Superior temporal gyrus (tissue), 1 donor: ENCODE measurements around the gene RAB6D.
"Not testable (repeated sequence)": the region's sequence is repeated elsewhere in the genome, so short reads cannot be mapped to it uniquely, and the experiment has no call there.

ENCODE experiments used
- DNase-seq: peaks from one replicate; pipeline ENCODE4 v3.0.0-alpha.2; 2016; ENCODE audit errors: extremely low spot score

RAB6D gene

DNA sequence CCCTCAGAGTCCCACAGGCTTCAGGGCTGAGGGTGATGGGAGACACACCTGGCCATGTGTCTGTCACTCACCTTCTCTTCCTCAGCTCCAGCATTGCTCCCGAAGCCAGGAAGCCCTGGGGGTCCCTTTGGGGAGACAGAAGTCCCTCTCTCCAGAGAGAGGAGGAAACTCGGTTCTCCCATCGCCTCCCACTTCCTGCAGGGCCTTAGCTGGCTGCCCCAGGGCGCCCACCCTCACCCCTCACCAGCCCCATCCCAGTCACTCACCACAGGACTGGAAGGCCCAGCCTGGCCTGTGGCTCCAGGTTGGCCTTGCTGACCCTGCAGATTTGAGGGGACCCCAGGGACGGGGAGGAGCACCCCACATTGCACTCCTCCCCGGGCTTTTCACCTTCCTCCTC lies 2.7 kb upstream of the RAB6D start:
- no peak for DNase-seq

DNA sequence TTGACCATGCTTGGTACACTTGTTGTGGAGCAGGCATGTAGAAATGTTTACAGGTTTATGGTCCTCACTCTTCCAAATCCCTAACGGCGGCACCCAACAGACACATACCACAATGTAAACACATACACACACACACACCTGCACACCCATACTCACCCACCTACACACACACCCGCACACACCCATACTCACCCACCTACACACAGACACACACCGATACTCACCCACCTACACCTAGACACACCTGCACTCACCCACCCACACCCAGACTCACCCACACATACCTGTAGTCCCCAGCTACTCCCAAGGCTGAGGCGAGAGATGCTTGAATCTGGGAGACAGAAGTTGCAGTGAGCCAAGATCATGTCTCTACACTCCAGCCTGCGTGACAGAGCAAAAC lies 1.5 kb upstream of the RAB6D start:
- DNase-seq = no peak

DNA sequence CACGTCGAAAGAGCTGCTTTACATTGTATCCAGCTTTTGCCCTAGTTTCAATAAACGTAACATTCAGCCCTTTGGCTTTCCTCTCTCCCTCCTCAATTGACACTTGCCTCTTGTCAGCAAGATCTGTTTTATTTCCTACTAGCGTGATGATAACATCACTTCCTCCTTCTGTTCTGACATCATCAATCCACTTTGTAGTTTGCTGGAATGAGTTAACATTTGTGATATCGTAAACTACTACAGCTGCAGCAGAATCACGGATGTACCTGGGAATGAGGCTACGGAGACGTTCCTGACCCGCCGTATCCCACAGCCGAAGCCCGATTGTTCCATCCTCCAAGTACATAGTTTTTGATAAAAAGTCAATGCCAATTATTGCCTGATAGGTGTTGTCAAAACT lies 755 bp downstream of the RAB6D start:
- peak; percentile 19 for DNase-seq

DNA sequence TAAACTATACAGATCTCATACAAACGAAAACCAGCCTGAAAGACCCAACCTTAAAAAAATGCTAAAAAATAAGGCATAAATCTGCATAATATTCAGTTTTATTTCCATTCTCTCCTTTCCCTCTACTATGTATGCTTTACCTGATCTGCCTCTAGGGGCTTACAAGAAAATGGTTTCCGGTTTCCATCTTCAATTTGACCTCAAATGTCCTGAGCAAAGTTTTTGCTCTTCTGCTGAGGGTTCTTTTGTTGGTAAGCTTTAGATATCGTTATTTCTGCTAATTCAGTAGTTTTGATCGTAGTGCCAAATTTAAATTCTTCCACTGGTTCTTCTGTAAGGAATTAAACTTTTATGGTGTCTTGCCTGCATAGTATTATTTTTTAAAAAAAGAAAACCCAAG lies 2.2 kb downstream of the RAB6D start:
- DNase-seq = not testable (repeated sequence)

DNA sequence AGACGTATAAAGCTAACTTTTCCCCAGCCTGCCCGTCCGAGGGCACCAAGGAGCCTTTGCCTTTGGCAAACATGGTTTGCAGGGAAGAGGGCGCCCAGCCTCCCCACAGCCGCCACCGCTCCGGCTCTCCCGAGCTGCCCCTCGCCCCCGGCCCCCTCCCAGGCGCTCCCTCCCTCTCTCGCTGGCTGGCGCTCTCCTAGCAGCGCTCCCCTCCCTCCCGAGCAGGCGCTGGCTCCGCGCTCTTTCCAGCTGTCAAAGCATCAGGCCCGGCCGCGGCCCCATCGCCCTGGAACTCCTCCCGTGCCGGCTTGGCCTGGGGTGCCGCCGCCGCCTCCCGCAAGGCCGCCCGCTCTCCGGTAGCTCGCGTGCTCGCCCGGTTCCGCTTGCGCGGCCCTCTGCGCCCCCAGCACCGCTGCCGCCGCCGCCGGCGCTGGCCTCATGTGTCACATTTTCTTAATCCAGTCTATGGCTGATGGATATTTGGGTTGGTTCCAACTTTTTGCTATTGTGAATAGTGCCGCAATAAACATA lies 10.7 kb downstream of the RAB6D start:
- not testable (repeated sequence) for DNase-seq

DNA sequence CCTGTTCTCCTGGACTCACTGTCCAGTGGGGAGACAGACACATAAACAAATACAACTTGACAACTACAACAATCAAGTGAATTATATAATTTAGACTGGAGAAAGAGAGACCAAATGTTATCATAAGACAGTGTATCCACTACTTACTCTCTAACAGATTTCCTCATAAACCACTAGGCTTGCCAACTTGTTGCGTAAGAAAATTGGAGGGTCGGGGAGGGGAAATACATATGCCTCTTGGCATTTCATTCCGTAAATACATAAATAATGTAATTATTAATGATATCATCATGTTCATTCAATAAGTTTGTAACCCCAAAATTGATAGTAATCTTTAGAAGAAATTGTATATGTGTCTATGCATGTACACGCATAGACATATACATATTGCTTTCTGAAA lies 14.9 kb downstream of the RAB6D start:
- no peak for DNase-seq

DNA sequence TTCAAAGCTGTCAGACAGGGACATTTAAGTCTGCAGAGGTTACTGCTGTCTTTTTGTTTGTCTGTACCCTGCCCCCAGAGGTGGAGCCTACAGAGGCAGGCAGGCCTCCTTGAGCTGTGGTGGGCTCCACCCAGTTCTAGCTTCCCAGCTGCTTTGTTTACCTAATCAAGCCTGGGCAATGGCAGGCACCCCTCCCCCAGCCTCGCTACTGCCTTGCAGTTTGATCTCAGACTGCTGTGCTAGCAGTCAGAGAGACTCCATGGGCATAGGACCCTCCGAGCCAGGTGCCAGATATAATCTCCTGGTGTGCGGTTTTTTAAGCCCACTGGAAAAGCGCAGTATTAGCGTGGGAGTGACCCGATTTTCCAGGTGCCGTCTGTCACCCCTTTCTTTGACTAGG lies 16.9 kb downstream of the RAB6D start:
- DNase-seq = not testable (repeated sequence)

DNA sequence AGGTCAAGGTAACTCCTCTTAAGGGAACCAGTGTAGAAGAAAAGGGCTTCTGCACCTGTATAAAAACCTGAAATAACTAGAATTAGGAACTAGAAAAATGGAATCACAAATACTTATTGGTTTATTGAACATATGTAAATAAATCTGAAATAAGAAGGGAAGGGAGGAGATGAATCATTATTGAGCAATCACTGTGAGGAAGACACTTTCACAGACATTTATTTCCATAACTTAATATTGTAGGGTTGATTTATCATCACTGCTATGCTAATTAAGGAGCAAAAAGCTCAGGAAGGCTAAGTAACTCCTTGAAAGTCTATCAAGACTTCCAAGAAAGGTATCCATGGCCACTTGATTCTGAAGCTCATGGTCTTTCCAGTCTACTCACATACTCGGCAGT lies 24.7 kb downstream of the RAB6D start:
- not testable (repeated sequence) for DNase-seq

DNA sequence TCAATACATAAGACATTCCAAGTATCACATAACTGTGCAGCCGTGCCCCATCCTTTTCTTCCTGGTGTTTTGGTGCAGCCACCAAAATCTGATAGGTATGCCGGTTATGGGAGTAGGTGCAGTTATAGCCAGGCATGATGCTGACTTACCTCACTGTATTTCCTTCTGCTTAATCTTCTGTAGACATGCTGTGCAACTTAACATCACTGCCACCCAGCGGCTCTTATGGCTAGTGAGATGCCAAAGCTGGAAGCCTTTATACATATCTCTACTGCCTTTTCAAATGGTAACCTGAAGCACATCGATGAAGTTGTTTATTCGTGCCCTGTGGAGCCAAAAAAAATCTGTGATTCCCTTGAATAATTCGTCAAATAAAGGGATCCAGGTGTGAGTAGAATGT lies 28.6 kb downstream of the RAB6D start:
- DNase-seq = peak; percentile 53

DNA sequence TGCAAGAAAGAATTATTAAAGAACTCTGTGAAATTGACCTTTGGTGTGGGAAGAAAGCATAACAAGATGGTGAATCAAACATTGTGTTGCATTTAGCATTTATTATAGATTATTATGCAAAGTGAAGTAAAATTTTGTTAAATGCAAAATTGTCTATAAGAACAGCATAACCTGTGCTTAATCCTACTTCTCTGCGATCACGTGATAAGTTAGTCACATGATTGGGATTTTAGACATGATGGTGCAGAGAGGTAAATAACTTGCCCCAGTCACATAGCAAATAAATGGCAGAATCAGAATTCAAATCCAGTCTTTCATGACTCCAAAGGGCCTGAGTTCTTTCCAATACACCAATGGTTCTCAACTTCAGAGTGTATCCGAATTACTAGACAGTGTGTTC lies 31.3 kb downstream of the RAB6D start:
- DNase-seq = not testable (repeated sequence)

DNA sequence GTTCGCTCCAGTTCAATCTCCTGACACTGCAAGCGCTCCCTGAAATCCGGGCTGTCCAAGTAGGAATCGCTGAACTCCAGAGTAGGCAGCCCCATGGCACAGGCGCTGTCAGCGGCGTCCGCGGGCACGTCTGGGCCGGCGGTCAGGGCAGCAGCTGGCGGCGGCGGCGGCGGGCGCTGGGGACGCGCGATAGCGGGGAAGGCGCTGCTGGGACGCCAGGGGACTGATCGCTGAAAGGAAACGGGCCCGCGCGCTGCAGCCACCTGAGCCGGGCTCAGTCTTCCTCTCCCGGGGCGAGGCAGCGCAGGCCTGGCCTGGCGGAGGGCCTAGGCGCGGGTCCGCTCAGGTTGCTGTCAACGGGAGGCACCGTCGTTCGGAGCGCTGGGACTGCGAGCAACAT lies 33.0 kb downstream of the RAB6D start:
- not testable (repeated sequence) for DNase-seq

DNA sequence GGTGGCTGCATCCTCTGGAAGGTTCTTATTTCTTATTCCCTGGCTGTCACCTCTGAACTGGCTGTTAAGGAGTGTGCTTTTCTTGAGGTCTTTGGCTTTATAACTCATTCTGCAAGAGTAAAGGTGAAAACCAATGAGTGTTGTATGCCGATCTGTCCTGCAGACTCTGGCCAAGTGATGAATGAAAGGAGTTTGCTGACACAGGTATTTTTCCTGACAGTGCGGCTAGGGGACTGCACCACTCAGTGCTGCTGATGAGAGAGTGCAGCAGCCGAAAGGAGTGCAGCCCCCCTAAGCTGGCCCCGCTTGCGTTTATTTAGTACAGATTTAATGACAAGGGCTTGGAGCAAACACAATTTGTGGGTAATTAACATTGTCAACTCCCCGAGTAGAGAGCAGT lies 41.8 kb downstream of the RAB6D start:
- DNase-seq = no peak

DNA sequence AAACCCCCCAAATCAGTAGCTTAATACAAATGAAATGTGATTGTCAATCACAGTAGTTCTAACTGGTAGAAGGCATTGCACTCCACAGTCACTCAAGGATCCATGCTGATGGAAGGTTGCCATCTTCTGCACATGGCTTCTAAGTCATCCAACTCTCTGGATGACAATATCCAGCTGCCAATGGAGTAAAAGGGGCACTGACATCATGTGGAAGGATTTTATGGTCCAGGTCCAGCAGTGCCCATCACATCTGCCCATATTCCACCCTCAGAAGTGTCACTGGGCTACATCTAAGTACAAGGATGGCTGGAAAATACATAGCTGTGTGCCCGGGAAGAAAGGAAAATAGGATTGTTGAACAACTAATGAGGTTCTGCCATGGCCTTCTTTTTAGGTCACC lies 42.6 kb downstream of the RAB6D start:
- DNase-seq = not testable (repeated sequence)

DNA sequence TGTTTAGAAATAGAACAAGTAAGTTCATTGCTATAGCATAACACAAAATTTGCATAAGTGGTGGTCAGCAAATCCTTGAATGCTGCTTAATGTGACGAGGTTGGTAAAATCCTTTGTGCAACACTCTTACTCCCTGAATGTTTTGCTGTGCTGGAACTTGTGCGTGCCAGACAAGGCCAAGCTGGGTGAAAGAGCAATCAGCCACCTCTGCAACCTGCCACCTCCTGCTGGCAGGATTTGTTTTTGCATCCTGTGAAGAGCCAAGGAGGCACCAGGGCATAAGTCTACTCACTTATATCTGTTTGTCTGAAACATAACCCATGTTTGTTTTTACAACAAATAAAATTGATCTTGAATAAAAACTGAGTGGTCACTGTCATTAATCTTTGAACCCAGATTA lies 53.0 kb downstream of the RAB6D start:
- DNase-seq = not testable (repeated sequence)
